GM18507 (cell line): ENCODE results near the gene TMEM39B.

Experiments used
- DNase-seq: peaks from one replicate; pipeline ENCODE4 v3.0.0; 2011; ENCODE audit warnings: low read depth; ENCODE audit not compliant: insufficient read length; ENCODE audit errors: extremely low spot score
- FAIRE-seq: peaks from 2 replicates; lab custom pipeline; 2011; peaks lifted over from hg19 to GRCh38; lab: Jason Lieb, UNC

The TMEM39B gene

GRCh38 chr1:32072622-32073298 is at the start of gene TMEM39B:
Gene TMEM39B, plus strand, starts transcription at chr1:32072939. Its CDS starts 109 bp downstream, at chr1:32073048.
- peak; percentile 89 for FAIRE-seq
- DNase-seq = peak; percentile 92

GRCh38 chr1:32023351-32023750 is 49.4 kb upstream of the TMEM39B start:
- no peak for FAIRE-seq
- DNase-seq = no peak

GRCh38 chr1:32025515-32025914 is 47.2 kb upstream of the TMEM39B start:
- FAIRE-seq (no peak), DNase-seq (no peak)

- FAIRE-seq = no peak
- DNase-seq = no peak
Measured at GRCh38 chr1:32028746-32029145, 44.0 kb upstream of the TMEM39B start.

GRCh38 chr1:32031578-32032274 is 41.0 kb upstream of the TMEM39B start:
- FAIRE-seq (no peak), DNase-seq (no peak)

GRCh38 chr1:32032275-32032615 is 40.5 kb upstream of the TMEM39B start:
- FAIRE-seq (no peak), DNase-seq (no peak)

- no peak for DNase-seq
- no peak for FAIRE-seq
Measured at GRCh38 chr1:32035119-32035518, 37.6 kb upstream of the TMEM39B start.

- no peak for DNase-seq
- no peak for FAIRE-seq
Measured at GRCh38 chr1:32040711-32041110, 32.0 kb upstream of the TMEM39B start.

- no peak for FAIRE-seq
- DNase-seq = no peak
Measured at GRCh38 chr1:32042330-32042729, 30.4 kb upstream of the TMEM39B start.

GRCh38 chr1:32044234-32044633 is 28.5 kb upstream of the TMEM39B start:
- FAIRE-seq (no peak), DNase-seq (no peak)

GRCh38 chr1:32045772-32046171 is 27.0 kb upstream of the TMEM39B start:
- DNase-seq = no peak
- no peak for FAIRE-seq

- no peak for DNase-seq
- no peak for FAIRE-seq
Measured at GRCh38 chr1:32047701-32048100, 25.0 kb upstream of the TMEM39B start.

GRCh38 chr1:32048440-32048839 is 24.3 kb upstream of the TMEM39B start:
- FAIRE-seq (no peak), DNase-seq (no peak)

- FAIRE-seq = no peak
- no peak for DNase-seq
Measured at GRCh38 chr1:32051706-32052105, 21.0 kb upstream of the TMEM39B start.

GRCh38 chr1:32052887-32053286 is 19.9 kb upstream of the TMEM39B start:
- DNase-seq (no peak), FAIRE-seq (no peak)

GRCh38 chr1:32055416-32055815 is 17.3 kb upstream of the TMEM39B start:
- FAIRE-seq = no peak
- no peak for DNase-seq

- FAIRE-seq (no peak), DNase-seq (no peak)
Measured at GRCh38 chr1:32056598-32056997, 16.1 kb upstream of the TMEM39B start.

- FAIRE-seq (no peak), DNase-seq (no peak)
Measured at GRCh38 chr1:32060914-32061313, 11.8 kb upstream of the TMEM39B start.

- FAIRE-seq = no peak
- DNase-seq = no peak
Measured at GRCh38 chr1:32062867-32063230, 9.9 kb upstream of the TMEM39B start.

GRCh38 chr1:32063261-32063681 is 9.5 kb upstream of the TMEM39B start:
- DNase-seq (no peak), FAIRE-seq (peak; percentile 24)
